Superior temporal gyrus (tissue), 1 donor: Measurements from ENCODE around the gene WWOX.

ENCODE experiments used
- DNase-seq: peaks from one replicate; pipeline ENCODE4 v3.0.0-alpha.2; 2016; ENCODE audit errors: extremely low spot score

WWOX gene

GRCh38 chr16:78395035-78395434 is 295.6 kb downstream of the WWOX start:
- no peak for DNase-seq

- no peak for DNase-seq
Measured at GRCh38 chr16:78396046-78396445, 296.6 kb downstream of the WWOX start.

DNA sequence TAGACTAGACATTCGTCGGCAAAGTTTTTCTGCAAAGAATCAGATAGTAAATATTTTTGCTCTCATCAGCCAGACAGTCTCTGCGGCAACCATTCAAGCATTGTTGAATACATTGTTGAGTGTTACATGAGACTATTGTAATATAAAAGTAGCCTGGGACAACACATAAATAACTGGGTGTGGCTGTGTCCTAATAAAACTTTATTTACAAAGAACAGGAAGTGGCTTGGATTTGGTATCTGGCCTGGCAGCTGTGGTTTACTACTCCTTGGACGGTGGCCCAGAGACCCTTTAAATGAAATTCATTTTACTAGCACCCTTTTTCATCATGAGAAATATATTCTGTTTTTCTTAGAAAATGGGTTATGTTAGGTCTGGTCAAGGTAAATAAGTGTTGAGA is 297.2 kb downstream of the WWOX start:
- no peak for DNase-seq

DNA sequence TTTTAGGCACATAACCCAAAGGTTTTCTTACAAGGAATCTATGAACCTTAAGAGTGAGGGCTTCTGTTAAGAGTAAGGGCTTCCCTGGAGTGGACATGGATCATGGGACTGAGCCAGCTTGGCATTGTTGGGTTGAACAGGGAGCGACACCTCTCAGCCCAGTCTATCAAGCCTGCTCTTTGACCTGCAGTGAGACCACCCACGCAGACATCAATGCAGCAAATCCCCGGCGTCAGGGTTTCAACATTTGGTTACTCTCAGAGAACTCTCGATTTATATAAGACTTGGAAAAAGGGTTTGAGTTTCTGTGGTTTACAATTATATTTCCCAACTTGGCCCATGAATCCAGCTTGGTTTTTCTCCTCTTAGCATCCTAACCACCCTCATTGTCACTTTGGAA is 299.9 kb downstream of the WWOX start:
- no peak for DNase-seq

DNA sequence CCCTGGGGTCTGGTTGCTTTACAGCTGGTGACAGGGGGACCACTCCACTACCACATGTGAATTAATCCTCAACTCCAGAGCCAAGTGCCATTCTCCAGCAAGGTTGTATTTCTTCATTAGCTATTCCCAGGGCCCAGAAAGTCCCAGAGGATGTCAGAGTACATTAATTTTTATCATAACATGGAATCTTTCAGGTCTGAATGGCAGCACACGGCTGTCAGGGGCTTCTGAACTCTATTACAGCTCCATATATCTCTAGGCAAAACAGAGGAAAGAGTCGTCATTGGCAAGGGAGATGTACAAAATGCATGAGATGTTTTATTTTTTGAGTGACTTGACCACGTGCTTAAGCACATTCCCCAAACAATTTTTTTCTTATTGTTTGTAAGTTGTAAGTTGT is 303.4 kb downstream of the WWOX start:
- no peak for DNase-seq

- DNase-seq: no peak
Measured at GRCh38 chr16:78405040-78405439, 305.6 kb downstream of the WWOX start.

GRCh38 chr16:78405833-78406232 is 306.4 kb downstream of the WWOX start:
- DNase-seq: no peak

- DNase-seq: no peak
Measured at GRCh38 chr16:78407191-78407590, 307.7 kb downstream of the WWOX start.

DNA sequence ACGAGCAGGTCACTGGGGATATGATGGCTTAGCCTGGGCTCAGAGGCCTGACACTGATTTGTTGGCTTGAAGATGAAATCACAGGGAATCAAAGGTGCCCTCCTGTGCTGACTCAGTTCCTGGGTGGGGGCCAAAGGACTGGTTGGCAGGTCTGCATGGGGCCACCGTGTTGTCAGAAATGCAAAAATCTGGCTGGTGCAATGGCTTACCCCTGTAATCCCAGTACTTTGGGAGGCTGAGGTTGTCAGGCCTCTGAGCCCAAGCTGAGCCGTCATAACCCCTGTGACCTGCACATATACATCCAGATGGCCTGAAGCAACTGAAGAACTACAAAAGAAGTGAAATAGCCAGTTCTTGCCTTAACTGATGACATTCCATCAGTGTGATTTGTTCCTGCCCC is 314.2 kb downstream of the WWOX start:
- no peak for DNase-seq

- DNase-seq: no peak
Measured at GRCh38 chr16:78415013-78415412, 315.6 kb downstream of the WWOX start.

- DNase-seq: no peak
Measured at GRCh38 chr16:78415669-78416068, 316.2 kb downstream of the WWOX start.

DNA sequence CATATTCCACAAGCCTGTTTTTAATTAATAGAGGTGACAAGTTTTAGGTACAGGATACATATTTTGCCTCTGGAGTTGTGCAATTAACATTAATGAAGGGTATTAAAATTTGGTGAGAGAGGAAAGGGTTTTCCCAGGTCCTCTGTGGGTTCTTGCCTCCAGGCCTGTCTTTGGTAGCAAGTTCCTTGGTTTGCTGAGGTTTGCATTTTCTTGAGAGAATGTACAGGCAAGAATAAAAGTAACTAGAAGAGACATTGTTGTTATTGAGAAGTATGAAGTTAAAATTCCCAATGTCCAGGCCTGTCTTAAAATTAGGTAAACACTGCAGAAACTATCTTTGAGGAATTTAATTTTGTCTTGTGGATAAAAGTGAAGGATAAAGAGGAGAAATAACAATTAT is 316.9 kb downstream of the WWOX start:
- DNase-seq: no peak

DNA sequence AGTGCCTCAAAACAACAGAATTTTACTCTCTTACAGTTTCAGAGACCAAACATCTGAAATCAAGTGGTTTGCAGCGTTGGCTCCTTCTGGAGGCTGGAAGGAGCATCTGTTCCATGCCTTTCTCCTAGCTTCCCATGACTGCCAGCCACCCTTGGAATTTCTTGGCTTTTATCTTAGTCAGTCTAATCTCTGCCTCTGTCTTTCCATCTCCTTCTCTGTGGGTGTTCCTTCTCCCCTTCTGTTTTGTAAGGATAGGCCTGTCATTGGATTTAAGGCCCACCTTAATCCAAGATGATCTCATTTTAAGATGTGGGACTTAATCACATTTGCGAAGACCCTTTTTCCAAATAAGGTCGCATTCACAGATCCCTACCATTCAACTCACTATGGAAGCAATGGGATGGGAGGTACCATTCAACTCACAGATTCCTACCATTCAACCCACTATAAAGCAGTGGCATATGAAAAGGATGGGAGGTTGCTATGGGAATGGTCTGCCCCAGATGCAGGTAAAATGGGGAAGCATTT is 321.8 kb downstream of the WWOX start:
- no peak for DNase-seq

DNA sequence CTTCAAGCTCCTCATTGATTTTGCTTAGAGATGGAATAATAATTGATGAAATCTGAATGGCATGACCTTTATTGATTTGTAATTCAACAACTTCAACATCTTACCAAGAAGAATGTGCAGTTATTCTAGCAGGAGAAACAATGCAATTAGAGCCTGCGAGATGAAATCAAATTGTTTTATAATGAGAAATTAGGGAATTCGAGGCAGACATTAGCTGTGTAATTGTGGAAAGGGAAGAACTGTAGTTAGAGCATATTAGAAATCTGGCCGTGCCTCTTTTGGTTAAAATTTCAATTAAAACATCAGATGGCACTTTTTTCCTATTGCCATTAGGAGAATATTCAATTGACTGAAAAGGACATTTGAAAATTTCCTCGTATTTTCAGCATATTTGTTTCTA is 325.8 kb downstream of the WWOX start:
- no peak for DNase-seq

DNA sequence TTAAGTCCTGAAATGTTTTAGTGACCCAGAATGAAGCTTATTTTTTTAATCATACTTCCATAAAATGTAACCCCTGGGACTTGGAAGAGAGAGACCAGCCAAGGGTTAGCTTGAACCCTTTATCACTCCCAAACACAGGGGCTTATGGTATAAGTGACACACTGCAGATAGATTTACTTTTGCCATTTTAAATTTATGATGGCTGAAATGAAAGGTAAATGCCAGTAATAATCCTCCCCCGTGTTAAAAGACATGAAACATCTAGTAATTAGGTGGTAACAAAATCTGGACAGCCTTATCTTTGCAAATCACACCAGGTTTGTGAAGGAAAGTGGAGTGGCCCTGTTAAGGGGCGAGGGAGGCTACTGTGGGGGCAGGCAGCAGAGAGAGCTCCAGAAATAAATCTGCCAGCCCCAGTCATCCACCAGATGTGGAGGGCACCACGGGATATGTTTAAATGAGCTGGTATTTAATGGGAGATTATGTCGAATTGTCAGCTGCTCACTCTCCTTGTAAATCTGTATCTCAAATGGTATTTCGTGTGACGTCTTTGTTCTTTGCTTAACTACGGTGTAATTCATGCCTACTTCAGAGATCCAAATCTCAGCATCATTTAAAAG is 326.5 kb downstream of the WWOX start:
- no peak for DNase-seq

- no peak for DNase-seq
Measured at GRCh38 chr16:78428193-78428592, 328.7 kb downstream of the WWOX start.

GRCh38 chr16:78430281-78430680 is 330.8 kb downstream of the WWOX start:
- DNase-seq: no peak

DNA sequence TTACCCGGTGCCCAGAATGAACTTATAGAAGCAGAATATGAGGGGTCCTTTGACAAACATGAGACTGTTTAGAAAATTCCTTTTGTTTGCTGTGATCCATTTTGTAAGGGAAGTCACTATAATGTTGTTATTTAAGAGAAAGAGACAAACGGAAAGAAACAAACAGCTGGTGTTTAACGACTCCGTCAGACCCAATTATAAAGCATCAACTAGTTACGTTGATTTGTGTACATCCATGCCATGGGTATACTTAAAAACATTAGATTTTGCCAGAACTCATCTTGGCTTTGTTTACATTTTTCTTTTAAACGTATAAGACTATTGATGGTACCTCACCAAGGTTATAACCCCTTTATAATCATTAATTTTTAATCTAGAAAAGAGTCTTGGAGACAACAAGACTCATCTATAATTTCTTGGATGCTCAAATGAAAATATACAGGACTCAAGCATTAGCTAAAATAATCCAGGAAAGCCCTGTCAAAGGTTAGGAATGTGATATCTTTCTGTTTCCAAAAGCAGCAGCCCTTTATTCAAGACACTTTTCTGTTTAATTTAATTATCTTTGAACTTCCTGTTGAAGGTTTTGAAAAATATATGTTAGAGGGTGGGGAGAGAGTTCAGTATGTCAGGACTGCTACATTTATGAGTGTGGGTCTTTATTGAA is 331.7 kb downstream of the WWOX start:
- DNase-seq: no peak

DNA sequence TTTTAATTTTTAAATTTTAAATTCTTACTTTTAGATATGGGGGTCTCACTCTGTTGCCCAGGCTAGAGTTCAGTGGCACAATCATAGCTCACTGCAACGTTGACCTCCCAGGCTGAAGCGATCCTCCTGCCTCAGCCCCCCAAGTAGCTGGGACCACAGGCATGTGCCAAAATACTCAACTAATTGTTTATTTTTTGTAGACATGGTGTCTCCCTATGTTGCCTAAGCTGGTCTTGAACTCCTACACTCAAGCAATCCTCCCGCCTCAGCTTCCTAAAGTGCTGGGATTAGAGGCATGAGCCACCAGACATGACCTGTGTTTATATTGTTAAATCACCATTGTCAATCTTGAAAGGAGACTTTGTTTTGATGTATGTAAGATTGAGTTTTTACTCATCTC is 332.2 kb downstream of the WWOX start:
- DNase-seq: no peak

DNA sequence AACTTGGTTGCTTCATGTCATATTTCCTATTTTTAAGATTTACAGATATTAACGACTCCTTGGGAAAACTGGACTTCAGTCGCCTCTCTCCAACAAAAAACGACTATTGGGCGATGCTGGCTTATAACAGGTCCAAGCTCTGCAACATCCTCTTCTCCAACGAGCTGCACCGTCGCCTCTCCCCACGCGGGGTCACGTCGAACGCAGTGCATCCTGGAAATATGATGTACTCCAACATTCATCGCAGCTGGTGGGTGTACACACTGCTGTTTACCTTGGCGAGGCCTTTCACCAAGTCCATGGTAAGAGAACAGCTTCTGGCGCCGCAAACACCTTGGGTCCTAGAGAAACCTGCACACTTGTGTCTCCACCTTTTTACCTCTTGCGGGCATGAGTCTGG is 333.0 kb downstream of the WWOX start:
- DNase-seq: no peak

DNA sequence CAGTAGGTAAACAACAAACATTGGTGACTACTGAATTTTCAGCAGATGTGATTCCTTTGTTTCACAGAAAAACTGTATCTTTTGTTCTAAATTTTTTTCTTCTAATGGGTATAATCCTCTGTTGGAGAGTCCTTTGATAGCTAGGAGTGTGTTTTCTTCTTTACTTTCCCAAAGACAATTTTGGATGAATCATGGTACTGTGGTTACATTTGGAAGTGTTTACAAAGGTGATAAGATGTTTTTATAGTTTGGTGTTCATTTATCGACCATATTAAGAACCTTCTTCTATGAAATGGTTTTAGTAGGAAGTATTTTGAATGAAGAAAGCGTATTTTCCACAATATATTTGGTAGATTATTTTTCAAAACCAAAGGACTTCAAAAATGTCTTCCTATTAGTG is 333.7 kb downstream of the WWOX start:
- DNase-seq: no peak

DNA sequence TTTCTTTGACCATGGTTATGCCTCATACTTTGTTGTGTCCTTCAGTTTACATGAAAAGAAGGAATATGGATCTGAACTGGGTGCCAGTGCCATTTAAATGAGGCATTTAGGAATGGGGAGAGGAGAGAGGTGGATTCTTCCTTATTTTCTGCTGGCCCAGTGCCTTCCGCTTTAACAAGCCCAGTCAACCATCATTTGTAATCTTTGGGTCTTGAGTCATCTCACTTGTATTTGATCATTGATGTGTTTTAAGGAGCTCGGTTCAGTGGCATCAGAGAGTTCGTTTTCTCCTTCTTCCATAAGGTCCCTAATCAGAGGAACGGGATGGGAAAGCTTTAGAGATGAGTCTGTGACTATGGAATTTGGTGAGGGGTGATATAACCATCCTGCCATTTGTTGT is 334.9 kb downstream of the WWOX start:
- DNase-seq: no peak

- DNase-seq: no peak
Measured at GRCh38 chr16:78435260-78435659, 335.8 kb downstream of the WWOX start.

GRCh38 chr16:78436023-78436422 is 336.6 kb downstream of the WWOX start:
- DNase-seq: no peak
